Measurements from ENCODE around the gene SORBS1. TPM values are rescaled to one million over a fixed set of nuclear protein-coding genes. Genes with fewer than 3 reads are reported as not detected.

Gene SORBS1
- total RNA-seq, 2 donors from 2014 or later: 56.8 to 79.1 TPM

GRCh38 chr10:95304976-95305375 is 256.2 kb downstream of the SORBS1 start:
- peaks cover 34% of the 10 kb centered on the region for H3K4me1 ChIP-seq
- no peak for TF ChIP-seq POLR2A (IDR thresholded peaks at IDR 0.05)
- no peak for TF ChIP-seq CTCF (IDR thresholded peaks at IDR 0.05)
- intact Hi-C loops (cut with DNase I): no loop called here
- H3K4me3 ChIP-seq: no peak overlapping the region
- no peaks in the 10 kb centered on the region for H3K9me3 ChIP-seq
- 80 to 91% methylated on average over 2 of the region's 2 CpGs for WGBS, 2 donors
- H3K27me3 ChIP-seq: no peaks in the 10 kb centered on the region
- DNase-seq (no peak), ATAC-seq (no peak)
- no peak overlapping the region for H3K27ac ChIP-seq
- H3K36me3 ChIP-seq (replicated peaks in 1 of 2; ENCODE audit: insufficient read depth in 1 of 2, low read depth in 2 of 2): no peaks in the 10 kb centered on the region

GRCh38 chr10:95304463-95304862 is 256.7 kb downstream of the SORBS1 start:
- Histone ChIP-seq H3K27me3 (no peaks in the 10 kb centered on the region), H3K27ac (no peak overlapping the region), H3K4me1 (peaks cover 31% of the 10 kb centered on the region), H3K4me3 (no peak overlapping the region), H3K9me3 (no peaks in the 10 kb centered on the region), H3K36me3 (replicated peaks in 1 of 2; ENCODE audit: insufficient read depth in 1 of 2, low read depth in 2 of 2) (no peaks in the 10 kb centered on the region)
- no peak for TF ChIP-seq CTCF (IDR thresholded peaks at IDR 0.05)
- TF ChIP-seq POLR2A (IDR thresholded peaks at IDR 0.05): no peak
- 86% methylated on average over 4 of the region's 4 CpGs for WGBS, 2 donors
- DNase-seq: no peak
- no peak for ATAC-seq
- intact Hi-C loops (cut with DNase I): no loop called here

- no peaks in the 10 kb centered on the region for H3K9me3 ChIP-seq
- intact Hi-C loops (cut with DNase I): no loop called here
- peaks cover 26% of the 10 kb centered on the region for H3K4me1 ChIP-seq
- H3K27me3 ChIP-seq: no peaks in the 10 kb centered on the region
- H3K36me3 ChIP-seq (replicated peaks in 1 of 2; ENCODE audit: insufficient read depth in 1 of 2, low read depth in 2 of 2): no peaks in the 10 kb centered on the region
- no peak overlapping the region for H3K4me3 ChIP-seq
- DNase-seq (no peak), ATAC-seq (no peak)
- TF ChIP-seq POLR2A (IDR thresholded peaks at IDR 0.05) (no peak), CTCF (IDR thresholded peaks at IDR 0.05) (no peak)
- no peak overlapping the region for H3K27ac ChIP-seq
- WGBS, 2 donors: 84 to 95% methylated on average over 1 of the region's 1 CpG
These were observed 257.2 kb downstream of the SORBS1 start for GRCh38 chr10:95303950-95304349.

GRCh38 chr10:95303535-95303934 is 257.6 kb downstream of the SORBS1 start:
- H3K36me3 ChIP-seq (replicated peaks in 1 of 2; ENCODE audit: insufficient read depth in 1 of 2, low read depth in 2 of 2): no peaks in the 10 kb centered on the region
- WGBS, 2 donors: 88 to 89% methylated on average over 8 of the region's 8 CpGs
- no peak for ATAC-seq

More at GRCh38 chr10:95303535-95303934, 257.6 kb downstream of the SORBS1 start:
- TF ChIP-seq POLR2A (IDR thresholded peaks at IDR 0.05) (no peak), CTCF (IDR thresholded peaks at IDR 0.05) (no peak)
- no peak overlapping the region for H3K4me3 ChIP-seq
- H3K27me3 ChIP-seq: no peaks in the 10 kb centered on the region
- H3K27ac ChIP-seq: no peak overlapping the region
- no peaks in the 10 kb centered on the region for H3K9me3 ChIP-seq
- intact Hi-C loops (cut with DNase I): no loop called here
- no peak for DNase-seq
- peaks cover 22% of the 10 kb centered on the region for H3K4me1 ChIP-seq

Data from body of pancreas (tissue), 4 donors.